Measurements from ENCODE around the gene TNP1.

The TNP1 gene

GRCh38 chr2:216845426-216845825 lies 14.4 kb downstream of the TNP1 start:
- H3K9me3 ChIP-seq (ENCODE audit: control insufficient read depth, low read length), result peaks cover 4% of the 10 kb centered on the region
- no peak overlapping the region for H2BK5ac ChIP-seq (ENCODE audit: low read depth, low read length, poor library complexity, severe bottlenecking)
- no peak overlapping the region for H3K9ac ChIP-seq (ENCODE audit: low read length)
- no peaks in the 10 kb centered on the region for H3K4me1 ChIP-seq (ENCODE audit: control insufficient read depth, insufficient read depth, low read depth, low read length)
- H3K36me3 ChIP-seq (ENCODE audit: control insufficient read depth in 1 of 2, insufficient read depth in 2 of 2, low read depth in 1 of 2, low read length in 2 of 2), result no peaks in the 10 kb centered on the region
- H3K79me1 ChIP-seq (replicated peaks; ENCODE audit: low read length, poor library complexity, severe bottlenecking), result no peaks in the 10 kb centered on the region
- H3K4ac ChIP-seq (ENCODE audit: low read depth in 1 of 2, low read length in 2 of 2), result no peak overlapping the region
- no peak overlapping the region for H2AK5ac ChIP-seq (ENCODE audit: low read length, severe bottlenecking)
- H3K4me2 ChIP-seq (ENCODE audit: low read length, poor library complexity, severe bottlenecking), result no peak overlapping the region
- H3K23ac ChIP-seq (ENCODE audit: low read length in 2 of 2), result no peak overlapping the region
- no peak overlapping the region for H3K4me3 ChIP-seq (ENCODE audit: insufficient read depth in 1 of 2, low read depth in 1 of 2, low read length in 2 of 2)
- no peak for DNase-seq
- H3K18ac ChIP-seq (ENCODE audit: low read depth in 1 of 2, low read length in 2 of 2), result no peak overlapping the region
- no peak overlapping the region for H2BK15ac ChIP-seq (ENCODE audit: low read depth, poor library complexity, severe bottlenecking)
- no peak overlapping the region for H2BK120ac ChIP-seq (ENCODE audit: low read depth, low read length)
- H4K8ac ChIP-seq (ENCODE audit: low read length), result no peak overlapping the region
- no peak overlapping the region for H3K27ac ChIP-seq (ENCODE audit: low read length, poor library complexity, severe bottlenecking)
- no peak overlapping the region for H3K14ac ChIP-seq (ENCODE audit: low read length in 2 of 2)
- no peak overlapping the region for H4K91ac ChIP-seq (ENCODE audit: low read length)
- no peak overlapping the region for H2AFZ ChIP-seq (ENCODE audit: low read depth, low read length)
- H3K27me3 ChIP-seq (ENCODE audit: control insufficient read depth in 1 of 2, insufficient read depth in 1 of 2, low read length in 2 of 2), result no peaks in the 10 kb centered on the region
- WGBS, result 92% methylated on average over 1 of the region's 2 CpGs
- no peak overlapping the region for H2BK12ac ChIP-seq (ENCODE audit: low read length in 2 of 2)

GRCh38 chr2:216842636-216843035 lies 17.2 kb downstream of the TNP1 start:
- Histone ChIP-seq H3K23ac (ENCODE audit: low read length in 2 of 2) (no peak overlapping the region), H2BK120ac (ENCODE audit: low read depth, low read length) (no peak overlapping the region), H3K27ac (ENCODE audit: low read length, poor library complexity, severe bottlenecking) (no peak overlapping the region), H3K14ac (ENCODE audit: low read length in 2 of 2) (no peak overlapping the region), H4K8ac (ENCODE audit: low read length) (no peak overlapping the region), H3K9me3 (ENCODE audit: control insufficient read depth, low read length) (peaks cover 4% of the 10 kb centered on the region), H3K18ac (ENCODE audit: low read depth in 1 of 2, low read length in 2 of 2) (no peak overlapping the region), H2AK5ac (ENCODE audit: low read length, severe bottlenecking) (no peak overlapping the region), H4K91ac (ENCODE audit: low read length) (no peak overlapping the region), H2BK5ac (ENCODE audit: low read depth, low read length, poor library complexity, severe bottlenecking) (no peak overlapping the region), H3K27me3 (ENCODE audit: control insufficient read depth in 1 of 2, insufficient read depth in 1 of 2, low read length in 2 of 2) (peaks cover 2 to 9% of the 10 kb centered on the region in 2 experiments), H3K4ac (ENCODE audit: low read depth in 1 of 2, low read length in 2 of 2) (no peak overlapping the region), H2BK12ac (ENCODE audit: low read length in 2 of 2) (no peak overlapping the region), H3K36me3 (ENCODE audit: control insufficient read depth in 1 of 2, insufficient read depth in 2 of 2, low read depth in 1 of 2, low read length in 2 of 2) (no peaks in the 10 kb centered on the region), H3K4me1 (ENCODE audit: control insufficient read depth, insufficient read depth, low read depth, low read length) (peaks cover 3% of the 10 kb centered on the region), H3K9ac (ENCODE audit: low read length) (no peak overlapping the region), H3K4me2 (ENCODE audit: low read length, poor library complexity, severe bottlenecking) (no peak overlapping the region), H2BK15ac (ENCODE audit: low read depth, poor library complexity, severe bottlenecking) (no peak overlapping the region), H3K79me1 (replicated peaks; ENCODE audit: low read length, poor library complexity, severe bottlenecking) (no peaks in the 10 kb centered on the region), H3K4me3 (ENCODE audit: insufficient read depth in 1 of 2, low read depth in 1 of 2, low read length in 2 of 2) (no peak overlapping the region), H2AFZ (ENCODE audit: low read depth, low read length) (no peak overlapping the region)
- WGBS, result 79% methylated on average over 10 of the region's 10 CpGs
- DNase-seq, result no peak

GRCh38 chr2:216839688-216840087 lies 20.2 kb downstream of the TNP1 start:
- H3K27me3 ChIP-seq (ENCODE audit: control insufficient read depth in 1 of 2, insufficient read depth in 1 of 2, low read length in 2 of 2), result peaks cover 5 to 14% of the 10 kb centered on the region in 2 experiments
- DNase-seq, result no peak
- no peak overlapping the region for H3K14ac ChIP-seq (ENCODE audit: low read length in 2 of 2)
- H3K27ac ChIP-seq (ENCODE audit: low read length, poor library complexity, severe bottlenecking), result no peak overlapping the region
- H3K23ac ChIP-seq (ENCODE audit: low read length in 2 of 2), result no peak overlapping the region
- no peak overlapping the region for H2BK12ac ChIP-seq (ENCODE audit: low read length in 2 of 2)
- H3K79me1 ChIP-seq (replicated peaks; ENCODE audit: low read length, poor library complexity, severe bottlenecking), result no peaks in the 10 kb centered on the region
- H3K9me3 ChIP-seq (ENCODE audit: control insufficient read depth, low read length), result peaks cover 3% of the 10 kb centered on the region
- H4K8ac ChIP-seq (ENCODE audit: low read length), result no peak overlapping the region
- no peak overlapping the region for H3K9ac ChIP-seq (ENCODE audit: low read length)
- no peak overlapping the region for H3K4me2 ChIP-seq (ENCODE audit: low read length, poor library complexity, severe bottlenecking)
- no peak overlapping the region for H3K18ac ChIP-seq (ENCODE audit: low read depth in 1 of 2, low read length in 2 of 2)
- H2AK5ac ChIP-seq (ENCODE audit: low read length, severe bottlenecking), result no peak overlapping the region
- H2BK15ac ChIP-seq (ENCODE audit: low read depth, poor library complexity, severe bottlenecking), result no peak overlapping the region
- no peak overlapping the region for H4K91ac ChIP-seq (ENCODE audit: low read length)
- no peak overlapping the region for H2BK5ac ChIP-seq (ENCODE audit: low read depth, low read length, poor library complexity, severe bottlenecking)
- no peak overlapping the region for H3K4me3 ChIP-seq (ENCODE audit: insufficient read depth in 1 of 2, low read depth in 1 of 2, low read length in 2 of 2)
- no peak overlapping the region for H2AFZ ChIP-seq (ENCODE audit: low read depth, low read length)
- H3K4me1 ChIP-seq (ENCODE audit: control insufficient read depth, insufficient read depth, low read depth, low read length), result peaks cover 3% of the 10 kb centered on the region
- H2BK120ac ChIP-seq (ENCODE audit: low read depth, low read length), result no peak overlapping the region
- no peaks in the 10 kb centered on the region for H3K36me3 ChIP-seq (ENCODE audit: control insufficient read depth in 1 of 2, insufficient read depth in 2 of 2, low read depth in 1 of 2, low read length in 2 of 2)
- 92% methylated on average over 3 of the region's 3 CpGs for WGBS
- no peak overlapping the region for H3K4ac ChIP-seq (ENCODE audit: low read depth in 1 of 2, low read length in 2 of 2)

GRCh38 chr2:216838151-216838550 lies 21.7 kb downstream of the TNP1 start:
- H3K4me1 ChIP-seq (ENCODE audit: control insufficient read depth, insufficient read depth, low read depth, low read length), result peaks cover 3% of the 10 kb centered on the region
- H3K27me3 ChIP-seq (ENCODE audit: control insufficient read depth in 1 of 2, insufficient read depth in 1 of 2, low read length in 2 of 2), result peaks cover 5 to 29% of the 10 kb centered on the region in 2 experiments
- H2BK120ac ChIP-seq (ENCODE audit: low read depth, low read length), result no peak overlapping the region
- no peak overlapping the region for H3K23ac ChIP-seq (ENCODE audit: low read length in 2 of 2)
- no peak overlapping the region for H2AK5ac ChIP-seq (ENCODE audit: low read length, severe bottlenecking)
- H3K36me3 ChIP-seq (ENCODE audit: control insufficient read depth in 1 of 2, insufficient read depth in 2 of 2, low read depth in 1 of 2, low read length in 2 of 2), result no peaks in the 10 kb centered on the region
- H3K9ac ChIP-seq (ENCODE audit: low read length), result no peak overlapping the region
- no peak for DNase-seq
- H2AFZ ChIP-seq (ENCODE audit: low read depth, low read length), result no peak overlapping the region
- H3K4me3 ChIP-seq (ENCODE audit: insufficient read depth in 1 of 2, low read depth in 1 of 2, low read length in 2 of 2), result no peak overlapping the region
- H2BK5ac ChIP-seq (ENCODE audit: low read depth, low read length, poor library complexity, severe bottlenecking), result no peak overlapping the region
- H2BK12ac ChIP-seq (ENCODE audit: low read length in 2 of 2), result no peak overlapping the region
- no peak overlapping the region for H4K8ac ChIP-seq (ENCODE audit: low read length)
- H4K91ac ChIP-seq (ENCODE audit: low read length), result no peak overlapping the region
- 79% methylated on average over 5 of the region's 5 CpGs for WGBS
- H3K4ac ChIP-seq (ENCODE audit: low read depth in 1 of 2, low read length in 2 of 2), result no peak overlapping the region
- no peak overlapping the region for H3K18ac ChIP-seq (ENCODE audit: low read depth in 1 of 2, low read length in 2 of 2)
- H2BK15ac ChIP-seq (ENCODE audit: low read depth, poor library complexity, severe bottlenecking), result peak overlapping the region; percentile 85
- no peaks in the 10 kb centered on the region for H3K79me1 ChIP-seq (replicated peaks; ENCODE audit: low read length, poor library complexity, severe bottlenecking)
- no peak overlapping the region for H3K14ac ChIP-seq (ENCODE audit: low read length in 2 of 2)
- no peaks in the 10 kb centered on the region for H3K9me3 ChIP-seq (ENCODE audit: control insufficient read depth, low read length)
- no peak overlapping the region for H3K27ac ChIP-seq (ENCODE audit: low read length, poor library complexity, severe bottlenecking)
- no peak overlapping the region for H3K4me2 ChIP-seq (ENCODE audit: low read length, poor library complexity, severe bottlenecking)

All from mesenchymal stem cell (in vitro differentiated cells and primary cell).